HepG2 (cell line): ENCODE data around the gene NOC2L. TPM values are rescaled to one million over a fixed set of nuclear protein-coding genes. Genes with fewer than 3 reads are reported as not detected.

Source experiments
- AGO1 ChIP-seq: fragments of 200-400 bp; formaldehyde crosslinking; IDR thresholded peaks from 2 replicates; pipeline ENCODE4 v1.6.1; 2017; ENCODE audit warnings: mild to moderate bottlenecking, low read depth, low read length, moderate library complexity; ENCODE audit not compliant: poor library complexity, severe bottlenecking
- AGO2 ChIP-seq: fragments of 200-400 bp; formaldehyde crosslinking; optimal IDR thresholded peaks from 2 replicates; pipeline ENCODE3; 2017; ENCODE audit warnings: mild to moderate bottlenecking, low read depth, low read length, moderate library complexity
- CSRNP1 ChIP-seq: sonication (generic); formaldehyde crosslinking; IDR thresholded peaks from 2 replicates; pipeline ENCODE4 v1.8.1; 2023; ENCODE audit warnings: mild to moderate bottlenecking, missing genetic modification reagents
- FIP1L1 ChIP-seq: fragments of 200-400 bp; formaldehyde crosslinking; IDR thresholded peaks from 2 replicates; pipeline ENCODE4 v1.6.1; 2018; ENCODE audit warnings: low read depth, mild to moderate bottlenecking, low read length, moderate library complexity, borderline replicate concordance; ENCODE audit not compliant: insufficient read depth
- HCFC1 ChIP-seq: fragments of 150-350 bp; IDR thresholded peaks from 2 replicates; pipeline ENCODE4 v1.6.1; 2014; ENCODE audit warnings: low read depth, low read length
- HOXA3 ChIP-seq: sonication (generic); formaldehyde crosslinking; IDR thresholded peaks from 2 replicates; pipeline ENCODE4 v1.5.0; 2020; ENCODE audit warnings: missing genetic modification reagents
- HOXA9 ChIP-seq: sonication (generic); formaldehyde crosslinking; IDR thresholded peaks from 2 replicates; pipeline ENCODE4 v1.8.1; 2022; ENCODE audit warnings: missing genetic modification reagents, mild to moderate bottlenecking, moderate library complexity, borderline replicate concordance
- LBX2 ChIP-seq: sonication (generic); formaldehyde crosslinking; IDR thresholded peaks from 2 replicates; pipeline ENCODE4 v1.5.0; 2020; ENCODE audit warnings: missing genetic modification reagents, mild to moderate bottlenecking, borderline replicate concordance
- MAFG ChIP-seq: sonication (generic); formaldehyde crosslinking; IDR thresholded peaks from 2 replicates; pipeline ENCODE4 v1.5.1; 2020; ENCODE audit warnings: mild to moderate bottlenecking, missing genetic modification reagents
- MED13 ChIP-seq: sonication (generic); formaldehyde crosslinking; IDR thresholded peaks from 2 replicates; pipeline ENCODE4 v1.5.0; 2020; ENCODE audit warnings: missing genetic modification reagents
- PCBP1 ChIP-seq: fragments of 200-400 bp; formaldehyde crosslinking; IDR thresholded peaks from 2 replicates; pipeline ENCODE4 v1.6.1; 2017; ENCODE audit warnings: mild to moderate bottlenecking, low read depth, low read length, borderline replicate concordance
- PRPF4 ChIP-seq: fragments of 200-400 bp; formaldehyde crosslinking; IDR thresholded peaks from 2 replicates; pipeline ENCODE4 v1.6.1; 2016; ENCODE audit warnings: low read length, low read depth; ENCODE audit not compliant: poor library complexity, severe bottlenecking
- TAF15 ChIP-seq: fragments of 200-400 bp; formaldehyde crosslinking; IDR thresholded peaks from one replicate; pipeline ENCODE4 v1.6.1; 2018; ENCODE audit warnings: mild to moderate bottlenecking, low read depth, low read length; ENCODE audit not compliant: poor library complexity, severe bottlenecking
- TFAP4 ChIP-seq: sonication (generic); IDR thresholded peaks from 2 replicates; pipeline ENCODE4 v1.6.1; 2016; ENCODE audit warnings: low read depth, borderline replicate concordance
- THRA ChIP-seq: sonication (generic); formaldehyde crosslinking; IDR thresholded peaks from 2 replicates; pipeline ENCODE4 v1.4.0; 2020; ENCODE audit warnings: missing genetic modification reagents, borderline replicate concordance
- ZNF572 ChIP-seq: sonication (generic); formaldehyde crosslinking; IDR thresholded peaks from 2 replicates; pipeline ENCODE4 v1.5.1; 2020; ENCODE audit warnings: mild to moderate bottlenecking, missing genetic modification reagents
- ZNF609 ChIP-seq: sonication (generic); formaldehyde crosslinking; IDR thresholded peaks from 2 replicates; pipeline ENCODE4 v1.4.0; 2020; ENCODE audit warnings: mild to moderate bottlenecking, missing genetic modification reagents, borderline replicate concordance
- ZNF777 ChIP-seq: sonication (generic); formaldehyde crosslinking; IDR thresholded peaks from 2 replicates; pipeline ENCODE4 v1.4.0; 2020; ENCODE audit warnings: missing genetic modification reagents
- polyA plus RNA-seq, 8 experiments: library from polyadenylated mRNA; depleted of rRNA in 3 of 8; stranded (reverse) in 7 of 8; unstranded in 1 of 8; fragments of >200 nt; fragmentation: Illumina TruSeq in 4 of 8; extraction: Trizol in 4 of 8; gene quantifications; 2 replicates each; pipeline versions ENCODE4 v1.2.1 to v1.2.3, GENCODE V29; 2011 to 2016; ENCODE audit warnings: low read depth in 4 of 8, missing spikeins in 1 of 8, mixed read lengths in 1 of 8; ENCODE audit not compliant: insufficient read depth in 1 of 8
- total RNA-seq, 5 experiments: library from RNA; depleted of rRNA; stranded (reverse); fragments of >200 nt; fragmentation: Illumina TruSeq; extraction: Trizol; gene quantifications; 2 replicates each; pipeline ENCODE4 v1.2.3, GENCODE V29; 2016; ENCODE audit warnings: low read depth in 1 of 5

The NOC2L gene
- total and polyA plus RNA-seq, 2 of the 13 experiments (the other 11 are each of a cell fraction or from before 2014, with no cell fraction given): 32.0 to 103 TPM

GRCh38 chr1:998995-999724 is 40.1 kb upstream of the NOC2L start (continued):
- TF ChIP-seq MED13 (CRISPR knock-in tag) (0 out of 2 replicates have a peak, but pooled peaks have one; percentile 20), ZNF609 (CRISPR knock-in tag) (no peak), FIP1L1 (0 out of 2 replicates have a peak, but pooled peaks have one; percentile 10), PRPF4 (no peak), ZNF777 (CRISPR knock-in tag) (peak; percentile 71), CSRNP1 (0 out of 2 replicates have a peak, but pooled peaks have one; percentile 41), AGO1 (no peak), TAF15 (no peak), ZNF572 (0 out of 2 replicates have a peak, but pooled peaks have one; percentile 34), HOXA3 (CRISPR knock-in tag) (peak; percentile 55; the same call in 1 of the 2 replicates), THRA (CRISPR knock-in tag) (peak; percentile 39; the same call in 1 of the 2 replicates), AGO2 (no peak), LBX2 (CRISPR knock-in tag) (0 out of 2 replicates have a peak, but pooled peaks have one; percentile 48), PCBP1 (no peak), TFAP4 (peak; percentile 12; the same call in 1 of the 2 replicates), MAFG (0 out of 2 replicates have a peak, but pooled peaks have one; percentile 19), HCFC1 (no peak), HOXA9 (CRISPR knock-in tag) (peak; percentile 19; the same call in 1 of the 2 replicates)
